Lower lobe of right lung (tissue), 2 donors: ENCODE results near the gene FAM229A. TPM values are rescaled to one million over a fixed set of nuclear protein-coding genes. Genes with fewer than 3 reads are reported as not detected.

Source experiments
- ATAC-seq, 2 donors: fragments of 200-7000 bp; cut with Tn5 transposase; one replicate each; pipeline ENCODE4 v1.9.1; 2020 to 2022; ENCODE audit warnings: mild to moderate bottlenecking in 2 of 2, moderate library complexity in 2 of 2
- DNase-seq: peaks from one replicate; pipeline ENCODE4 v3.0.0-alpha.2; 2020
- H3K27ac ChIP-seq: fragments of 200-600 bp; one replicate; pipeline ENCODE4 v1.8.0; 2022
- H3K27me3 ChIP-seq: fragments of 200-600 bp; one replicate; pipeline ENCODE4 v1.8.0; 2022; ENCODE audit warnings: low read depth
- H3K36me3 ChIP-seq: fragments of 200-600 bp; one replicate; pipeline ENCODE4 v1.8.0; 2022; ENCODE audit warnings: mild to moderate bottlenecking
- H3K4me1 ChIP-seq: fragments of 200-600 bp; one replicate; pipeline ENCODE4 v1.8.0; 2022
- H3K4me3 ChIP-seq: fragments of 200-600 bp; one replicate; pipeline ENCODE4 v1.8.0; 2022; ENCODE audit warnings: mild to moderate bottlenecking
- H3K9me3 ChIP-seq: fragments of 200-600 bp; one replicate; pipeline ENCODE4 v1.8.0; 2022
- CTCF ChIP-seq: fragments of 200-600 bp; IDR thresholded peaks from one replicate; pipeline ENCODE4 v1.8.0; 2022; ENCODE audit warnings: antibody characterized with exemption, mild to moderate bottlenecking
- intact Hi-C: fragments of 100-400 bp; cut with DNase I; formaldehyde crosslinking; loops from one replicate; pipeline ENCODE4 v1.11.0; 2022
- total RNA-seq: library from RNA; stranded (reverse); fragmentation: NEBNext Ultra II Directional; extraction: Animal tissue kit (Norgen Biotek cat#: 25700); gene quantifications from one replicate; pipeline ENCODE4 v1.2.1, GENCODE V29; 2021
- donor health status: DM: no; HTN: yes; CAD: no; lungs with severe emphysema.

FAM229A gene
- total RNA-seq, 1 donor from 2014 or later, result 9.7 TPM

- no peak for TF ChIP-seq CTCF
- Histone ChIP-seq H3K27ac (no peak overlapping the region), H3K27me3 (no peaks in the 10 kb centered on the region), H3K9me3 (no peaks in the 10 kb centered on the region), H3K4me3 (no peak overlapping the region), H3K36me3 (peaks cover 96% of the 10 kb centered on the region), H3K4me1 (peaks cover 30% of the 10 kb centered on the region)
- intact Hi-C loops, result no loop called here
- no peak for DNase-seq
- ATAC-seq, result no peak
Measured at GRCh38 chr1:32388641-32389040, 26.4 kb upstream of the FAM229A start.

GRCh38 chr1:32386676-32387392 lies 24.5 kb upstream of the FAM229A start:
- H3K27me3 ChIP-seq, result no peaks in the 10 kb centered on the region
- DNase-seq (no peak), ATAC-seq (no peak)
- H3K36me3 ChIP-seq, result peaks cover 98% of the 10 kb centered on the region
- peaks cover 12% of the 10 kb centered on the region for H3K4me1 ChIP-seq
- no peak overlapping the region for H3K27ac ChIP-seq
- no peaks in the 10 kb centered on the region for H3K9me3 ChIP-seq
- intact Hi-C loops, result no loop called here
- no peak for TF ChIP-seq CTCF
- H3K4me3 ChIP-seq, result no peak overlapping the region

- peak in 1 of 2 donors; percentile 27 for ATAC-seq
- Histone ChIP-seq H3K27ac (no peak overlapping the region), H3K9me3 (no peaks in the 10 kb centered on the region), H3K4me3 (no peak overlapping the region), H3K36me3 (peaks cover 100% of the 10 kb centered on the region), H3K27me3 (no peaks in the 10 kb centered on the region), H3K4me1 (no peaks in the 10 kb centered on the region)
- no peak for TF ChIP-seq CTCF
- no peak for DNase-seq
- intact Hi-C loops, result no loop called here
Measured at GRCh38 chr1:32380057-32380456, 17.8 kb upstream of the FAM229A start.

- no peaks in the 10 kb centered on the region for H3K27me3 ChIP-seq
- intact Hi-C loops, result no loop called here
- DNase-seq (no peak), ATAC-seq (no peak)
- no peaks in the 10 kb centered on the region for H3K4me1 ChIP-seq
- H3K27ac ChIP-seq, result no peak overlapping the region
- H3K4me3 ChIP-seq, result no peak overlapping the region
- peaks cover 100% of the 10 kb centered on the region for H3K36me3 ChIP-seq
- H3K9me3 ChIP-seq, result no peaks in the 10 kb centered on the region
- TF ChIP-seq CTCF, result no peak
Measured at GRCh38 chr1:32377541-32378220, 15.4 kb upstream of the FAM229A start.

GRCh38 chr1:32376199-32376598 lies 13.9 kb upstream of the FAM229A start:
- Histone ChIP-seq H3K36me3 (peaks cover 99% of the 10 kb centered on the region), H3K4me3 (no peak overlapping the region), H3K9me3 (no peaks in the 10 kb centered on the region), H3K27ac (no peak overlapping the region), H3K4me1 (no peaks in the 10 kb centered on the region), H3K27me3 (no peaks in the 10 kb centered on the region)
- no peak for TF ChIP-seq CTCF
- DNase-seq (no peak), ATAC-seq (no peak)
- intact Hi-C loops, result no loop called here
